Endothelial cell of umbilical vein (primary cell): ENCODE data around the gene IL6ST. TPM values are rescaled to one million over a fixed set of nuclear protein-coding genes. Genes with fewer than 3 reads are reported as not detected.

Source experiments
- BruUV-seq: library from RNA; stranded (reverse); fragments of 400-500 nt; replicated peaks from 2 replicates; lab custom pipeline; 2021; lab: Mats Ljungman, UMichigan
- CTCF ChIA-PET: fragments of 300-600, 350-600 bp; sonication (Branson Sonifier 250); formaldehyde crosslinking; loops from one replicate; lab custom pipeline; 2021; ENCODE audit warnings: antibody characterized with exemption, inconsistent platforms; lab: Charles Lee
- POLR2A ChIA-PET: fragments of 300-600, 350-600 bp; sonication (Branson Sonifier 250); formaldehyde crosslinking; loops from one replicate; lab custom pipeline; 2021; ENCODE audit warnings: antibody characterized with exemption, inconsistent platforms; lab: Charles Lee
- DNase-seq: peaks from one replicate; pipeline ENCODE4 v3.0.0-alpha.2; 2011; ENCODE audit warnings: low read depth, low spot score
- FAIRE-seq: peaks from 2 replicates; lab custom pipeline; 2011; peaks lifted over from hg19 to GRCh38; lab: Jason Lieb, UNC
- H2AFZ ChIP-seq: 2 replicates; pipeline ENCODE4 v1.6.0; 2012; ENCODE audit warnings: low read depth, low read length, control low read depth, inconsistent platforms
- H3K27ac ChIP-seq: 2 replicates; pipeline ENCODE4 v1.5.1; 2011; ENCODE audit warnings: low read depth, mild to moderate bottlenecking, control low read depth, low read length, moderate library complexity; ENCODE audit not compliant: insufficient read depth
- H3K27me3 ChIP-seq, 2 experiments: 2 replicates each; pipeline versions ENCODE4 v1.6.0 to v1.6.1; 2011; ENCODE audit warnings: low read length in 2 of 2, mixed read lengths in 1 of 2; ENCODE audit not compliant: control insufficient read depth in 2 of 2, insufficient read depth in 2 of 2
- H3K36me3 ChIP-seq, 2 experiments: 2 replicates in 1 of 2; 3 replicates in 1 of 2; pipeline ENCODE4 v1.5.1; 2011; ENCODE audit warnings: low read length in 2 of 2, mild to moderate bottlenecking in 1 of 2, moderate library complexity in 1 of 2; ENCODE audit not compliant: control insufficient read depth in 2 of 2, insufficient read depth in 2 of 2; ENCODE audit errors: extremely low read depth in 1 of 2
- H3K4me1 ChIP-seq: 3 replicates; pipeline ENCODE4 v1.5.1; 2011; ENCODE audit warnings: mild to moderate bottlenecking, low read length; ENCODE audit not compliant: control insufficient read depth, insufficient read depth; ENCODE audit errors: extremely low read depth
- H3K4me2 ChIP-seq: 2 replicates; pipeline ENCODE4 v1.6.1; 2011; ENCODE audit warnings: low read length, control low read depth, mixed read lengths; ENCODE audit not compliant: insufficient read depth
- H3K4me3 ChIP-seq, 3 experiments: fragments of 200-600 bp in 1 of 3; sonication (generic), shearing (Covaris generic) in 1 of 3; replicated peaks in 1 of 3; 2 replicates each; pipeline ENCODE4 v1.5.1; 2011 to 2016; ENCODE audit warnings: control low read depth in 3 of 3, low read length in 3 of 3, mild to moderate bottlenecking in 2 of 3, inconsistent platforms in 1 of 3, low read depth in 1 of 3, moderate library complexity in 1 of 3; ENCODE audit not compliant: insufficient read depth in 1 of 3
- H3K79me2 ChIP-seq: 2 replicates; pipeline ENCODE4 v1.6.0; 2012; ENCODE audit warnings: low read length, inconsistent platforms; ENCODE audit not compliant: control insufficient read depth, insufficient read depth
- H3K9ac ChIP-seq: replicated peaks from 2 replicates; pipeline ENCODE3; 2011; ENCODE audit warnings: low read length, control low read depth; ENCODE audit not compliant: insufficient read depth; ENCODE audit errors: extremely low read depth
- H3K9me1 ChIP-seq: replicated peaks from 3 replicates; pipeline ENCODE4 v1.6.0; 2011; ENCODE audit warnings: mild to moderate bottlenecking, low read length; ENCODE audit not compliant: control insufficient read depth, insufficient read depth; ENCODE audit errors: extremely low read depth
- H3K9me3 ChIP-seq: replicated peaks from 2 replicates; pipeline ENCODE4 v1.5.1; 2012; ENCODE audit warnings: low read length, inconsistent platforms; ENCODE audit not compliant: control insufficient read depth, insufficient read depth
- H4K20me1 ChIP-seq: replicated peaks from 2 replicates; pipeline ENCODE3; 2011; ENCODE audit warnings: mild to moderate bottlenecking, low read length; ENCODE audit not compliant: control insufficient read depth, insufficient read depth; ENCODE audit errors: extremely low read depth
- CTCF ChIP-seq, 2 donors: IDR thresholded peaks; 1 replicate in 1 of 2; 2 replicates in 1 of 2; pipeline ENCODE4 v1.5.1; 2011; ENCODE audit warnings: low read length in 2 of 2, mild to moderate bottlenecking in 2 of 2, moderate library complexity in 2 of 2, control low read depth in 1 of 2, inconsistent platforms in 1 of 2, low read depth in 1 of 2; ENCODE audit not compliant: insufficient read depth in 1 of 2; ENCODE audit errors: extremely low read depth in 1 of 2
- EZH2 ChIP-seq: IDR thresholded peaks from 2 replicates; pipeline ENCODE4 v1.6.1; 2012; ENCODE audit warnings: borderline replicate concordance, low read depth, mild to moderate bottlenecking, moderate library complexity, low read length, inconsistent platforms; ENCODE audit not compliant: severe bottlenecking
- FOS ChIP-seq: IDR thresholded peaks from 2 replicates; pipeline ENCODE4 v1.6.1; 2011; ENCODE audit warnings: mild to moderate bottlenecking, low read length, moderate library complexity, borderline replicate concordance; ENCODE audit not compliant: insufficient read depth
- GATA2 ChIP-seq: IDR thresholded peaks from 2 replicates; pipeline ENCODE4 v1.7.0; 2011; ENCODE audit warnings: low read depth, mild to moderate bottlenecking, moderate library complexity, mixed read lengths, low read length; ENCODE audit not compliant: insufficient read length, insufficient read depth
- JUN ChIP-seq: IDR thresholded peaks from 2 replicates; pipeline ENCODE4 v1.6.1; 2011; ENCODE audit warnings: borderline replicate concordance, low read depth; ENCODE audit not compliant: insufficient read length, insufficient read depth
- MAX ChIP-seq: IDR thresholded peaks from 2 replicates; pipeline ENCODE4 v1.6.1; 2011; ENCODE audit not compliant: insufficient read depth, insufficient read length
- MYC ChIP-seq: IDR thresholded peaks from one replicate; pipeline ENCODE4 v1.6.1; 2011; ENCODE audit warnings: mild to moderate bottlenecking, low read depth, low read length
- POLR2A ChIP-seq: IDR thresholded peaks from 2 replicates; pipeline ENCODE4 v1.6.1; 2012; ENCODE audit warnings: low read depth, mild to moderate bottlenecking, control low read depth, low read length
- POLR2AphosphoS5 ChIP-seq: IDR thresholded peaks from 2 replicates; pipeline ENCODE4 v1.6.1; 2012; ENCODE audit warnings: low read depth, mild to moderate bottlenecking, control low read depth, low read length, moderate library complexity; ENCODE audit not compliant: insufficient read depth
- dilution Hi-C: fragments of 300-500 bp; cut with MboI; formaldehyde crosslinking; loops from one replicate; pipeline ENCODE4 v1.15.0; 2019; ENCODE audit warnings: low sequenced_read_pairs; ENCODE audit not compliant: extremely low pct_ligation_motif_present
- intact Hi-C: fragments of 100-400 bp; cut with micrococcal nuclease; formaldehyde crosslinking; loops from one replicate; pipeline ENCODE4 v1.10.0; 2022
- polyA plus RNA-seq, 4 experiments: library from polyadenylated mRNA; depleted of rRNA in 3 of 4; stranded (reverse) in 3 of 4; unstranded in 1 of 4; fragments of >200 nt; gene quantifications; 2 replicates each; pipeline versions ENCODE4 v1.2.1 to v1.2.3, GENCODE V29; 2011 to 2012; ENCODE audit warnings: missing spikeins in 1 of 4
- total RNA-seq: library from RNA; stranded (reverse); gene quantifications from 2 replicates; pipeline ENCODE4 v1.2.3, GENCODE V29; 2021

IL6ST gene
- total and polyA plus RNA-seq, 2 donors (not counting 3 experiments of a cell fraction or from before 2014, with no cell fraction given), result 135 to 345 TPM

GRCh38 chr5:55900776-55901175 lies 94.0 kb downstream of the IL6ST start:
- Histone ChIP-seq H4K20me1 (no peaks in the 10 kb centered on the region), H3K4me3 (no peak overlapping the region), H3K4me2 (no peak overlapping the region), H2AFZ (no peak overlapping the region), H3K9ac (no peak overlapping the region), H3K9me3 (no peaks in the 10 kb centered on the region), H3K36me3 (no peaks in the 10 kb centered on the region), H3K27me3 (no peaks in the 10 kb centered on the region), H3K4me1 (no peaks in the 10 kb centered on the region), H3K27ac (no peak overlapping the region), H3K79me2 (no peaks in the 10 kb centered on the region), H3K9me1 (no peaks in the 10 kb centered on the region)
- no peak for TF ChIP-seq POLR2A
- TF ChIP-seq FOS, result no peak
- TF ChIP-seq JUN, result no peak
- TF ChIP-seq GATA2, result no peak
- TF ChIP-seq MAX, result no peak
- no peak for TF ChIP-seq CTCF (IDR thresholded peaks at IDR 0.05; ENCODE audit: extremely low read depth in 1 of 2, insufficient read depth in 1 of 2, low read depth in 1 of 2, low read length in 2 of 2)
- TF ChIP-seq MYC, result no peak
- TF ChIP-seq EZH2, result no peak
- no peak for TF ChIP-seq POLR2AphosphoS5
- dilution Hi-C loops, result no loop called here
- FAIRE-seq, result no peak
- no TSS peak for BruUV-seq
- CTCF ChIA-PET, result no interaction called here
- DNase-seq, result no peak
- POLR2A ChIA-PET, result no interaction called here
- intact Hi-C loops, result no loop called here
